GM18508 (cell line): ENCODE measurements around the gene CTTNBP2NL.
"Not testable (repeated sequence)": the region's sequence is repeated elsewhere in the genome, so short reads cannot be mapped to it uniquely, and the experiment has no call there.

Source experiments
- ATAC-seq: cut with Tn5 transposase; IDR thresholded peaks from one replicate; pipeline ENCODE4 v1.9.1; 2021; ENCODE audit warnings: moderate number of reproducible peaks; ENCODE audit not compliant: insufficient read depth, unreplicated experiment

CTTNBP2NL gene

GRCh38 chr1:112458756-112459155 lies 62.7 kb downstream of the CTTNBP2NL start:
- no peak for ATAC-seq

- no peak for ATAC-seq
Observed at GRCh38 chr1:112460615-112461014, 64.6 kb downstream of the CTTNBP2NL start.

- no peak for ATAC-seq
Observed at GRCh38 chr1:112461200-112461871, 65.3 kb downstream of the CTTNBP2NL start.

GRCh38 chr1:112462953-112463279 lies 66.9 kb downstream of the CTTNBP2NL start:
- ATAC-seq, result no peak

- no peak for ATAC-seq
Observed at GRCh38 chr1:112464501-112464900, 68.5 kb downstream of the CTTNBP2NL start.

GRCh38 chr1:112465122-112465521 lies 69.1 kb downstream of the CTTNBP2NL start:
- no peak for ATAC-seq

- ATAC-seq, result peak; percentile 63
Observed at GRCh38 chr1:112466078-112466660, 70.2 kb downstream of the CTTNBP2NL start.

- not testable (repeated sequence) for ATAC-seq
Observed at GRCh38 chr1:112470324-112470723, 74.3 kb downstream of the CTTNBP2NL start.

- no peak for ATAC-seq
Observed at GRCh38 chr1:112470966-112471365, 75.0 kb downstream of the CTTNBP2NL start.

- no peak for ATAC-seq
Observed at GRCh38 chr1:112472142-112472541, 76.1 kb downstream of the CTTNBP2NL start.

- no peak for ATAC-seq
Observed at GRCh38 chr1:112477550-112477949, 81.5 kb downstream of the CTTNBP2NL start.

- no peak for ATAC-seq
Observed at GRCh38 chr1:112478314-112478713, 82.3 kb downstream of the CTTNBP2NL start.

- ATAC-seq, result not testable (repeated sequence)
Observed at GRCh38 chr1:112486063-112486462, 90.0 kb downstream of the CTTNBP2NL start.

GRCh38 chr1:112487686-112488085 lies 91.7 kb downstream of the CTTNBP2NL start:
- not testable (repeated sequence) for ATAC-seq

- ATAC-seq, result no peak
Observed at GRCh38 chr1:112488141-112488540, 92.1 kb downstream of the CTTNBP2NL start.

- ATAC-seq, result no peak
Observed at GRCh38 chr1:112492076-112492475, 96.1 kb downstream of the CTTNBP2NL start.

- no peak for ATAC-seq
Observed at GRCh38 chr1:112493351-112493750, 97.3 kb downstream of the CTTNBP2NL start.

- no peak for ATAC-seq
Observed at GRCh38 chr1:112496290-112496689, 100.3 kb downstream of the CTTNBP2NL start.

GRCh38 chr1:112501810-112502641 lies 106.0 kb downstream of the CTTNBP2NL start:
- ATAC-seq, result no peak

GRCh38 chr1:112502826-112503225 lies 106.8 kb downstream of the CTTNBP2NL start:
- ATAC-seq, result no peak

- no peak for ATAC-seq
Observed at GRCh38 chr1:112504001-112504660, 108.1 kb downstream of the CTTNBP2NL start.
